Peyer's patch (tissue), 4 donors: Measurements from ENCODE around the gene PHKB.
"Not testable (repeated sequence)": the region's sequence is repeated elsewhere in the genome, so short reads cannot be mapped to it uniquely, and the experiment has no call there.

Experiments used
- CTCF ChIP-seq, 6 experiments: fragments of 450-650 bp in 4 of 6; fragments of 200-600 bp in 2 of 6; sonication (generic) in 1 of 6; IDR thresholded peaks; one replicate each; pipeline ENCODE4 v1.5.1; 2017 to 2019; ENCODE audit warnings: antibody characterized with exemption in 6 of 6, mild to moderate bottlenecking in 3 of 6, moderate library complexity in 1 of 6
- POLR2A ChIP-seq, 2 donors: fragments of 450-650 bp; IDR thresholded peaks; one replicate each; pipeline ENCODE4 v1.5.1; 2017; ENCODE audit warnings: antibody characterized with exemption in 2 of 2, mild to moderate bottlenecking in 2 of 2, moderate library complexity in 2 of 2

GRCh38 chr16:47442884-47443283 is 18.2 kb upstream of the PHKB start:
- not testable (repeated sequence) for TF ChIP-seq CTCF, POLR2A (IDR thresholded peaks at IDR 0.05)
